Fibroblast of skin of left quadriceps (primary cell): ENCODE measurements around the gene CETP.
"Not testable (repeated sequence)": the region's sequence is repeated elsewhere in the genome, so short reads cannot be mapped to it uniquely, and the experiment has no call there.

Source experiments
- DNase-seq, 2 experiments: peaks; one replicate each; pipeline ENCODE4 v3.0.0-alpha.2; 2013; ENCODE audit warnings: low read depth in 2 of 2

Gene CETP

GRCh38 chr16:56960681-56961281 is 969 bp upstream of the CETP start:
- DNase-seq: no peak

- DNase-seq: no peak
Observed at GRCh38 chr16:56961386-56961785, 364 bp upstream of the CETP start.

DNA sequence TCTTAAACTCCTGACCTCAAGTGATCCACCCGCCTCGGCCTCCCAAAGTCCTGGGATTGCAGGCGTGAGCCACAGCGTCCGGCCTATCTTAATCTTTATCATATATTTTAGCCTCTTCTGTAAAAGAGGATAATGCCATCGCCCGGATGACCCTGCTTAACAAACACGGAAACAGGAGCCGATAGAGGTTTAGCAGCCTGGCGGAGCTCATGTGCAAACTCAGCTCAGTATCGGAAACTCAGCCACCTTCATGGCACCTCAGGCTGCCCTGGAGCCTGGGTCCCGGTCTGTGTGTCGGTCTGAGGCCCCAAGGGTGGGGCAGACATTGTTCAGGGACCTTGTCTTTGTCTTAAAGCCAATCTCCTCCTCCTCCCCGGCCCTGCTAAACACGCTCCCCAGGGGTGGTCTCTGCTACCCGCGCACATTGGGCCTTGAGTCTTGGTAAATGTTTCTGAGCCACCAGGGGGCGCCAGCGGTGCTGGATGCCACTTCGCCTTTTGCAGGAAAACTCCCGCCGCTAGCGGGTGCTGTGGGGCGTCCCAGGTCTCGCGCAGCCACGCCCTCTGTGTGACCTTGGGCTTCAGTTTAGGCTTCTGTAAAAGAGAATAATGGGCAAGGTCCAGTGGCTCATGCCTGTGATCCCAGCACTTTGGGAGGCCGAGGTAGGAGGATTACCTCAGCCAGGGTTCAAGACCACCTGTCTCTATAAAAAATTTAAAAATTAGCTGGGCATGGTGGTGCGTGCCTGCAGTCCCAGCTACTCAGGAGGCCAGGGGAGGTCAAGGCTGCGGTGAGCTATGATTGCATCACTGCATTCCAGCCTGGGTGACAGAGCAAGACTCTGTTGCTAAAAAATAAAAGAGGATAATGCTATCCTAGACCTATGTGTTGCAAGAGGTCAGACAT is 2.7 kb downstream of the CETP start:
- peak in 1 of 2 experiments; percentile 33 for DNase-seq

DNA sequence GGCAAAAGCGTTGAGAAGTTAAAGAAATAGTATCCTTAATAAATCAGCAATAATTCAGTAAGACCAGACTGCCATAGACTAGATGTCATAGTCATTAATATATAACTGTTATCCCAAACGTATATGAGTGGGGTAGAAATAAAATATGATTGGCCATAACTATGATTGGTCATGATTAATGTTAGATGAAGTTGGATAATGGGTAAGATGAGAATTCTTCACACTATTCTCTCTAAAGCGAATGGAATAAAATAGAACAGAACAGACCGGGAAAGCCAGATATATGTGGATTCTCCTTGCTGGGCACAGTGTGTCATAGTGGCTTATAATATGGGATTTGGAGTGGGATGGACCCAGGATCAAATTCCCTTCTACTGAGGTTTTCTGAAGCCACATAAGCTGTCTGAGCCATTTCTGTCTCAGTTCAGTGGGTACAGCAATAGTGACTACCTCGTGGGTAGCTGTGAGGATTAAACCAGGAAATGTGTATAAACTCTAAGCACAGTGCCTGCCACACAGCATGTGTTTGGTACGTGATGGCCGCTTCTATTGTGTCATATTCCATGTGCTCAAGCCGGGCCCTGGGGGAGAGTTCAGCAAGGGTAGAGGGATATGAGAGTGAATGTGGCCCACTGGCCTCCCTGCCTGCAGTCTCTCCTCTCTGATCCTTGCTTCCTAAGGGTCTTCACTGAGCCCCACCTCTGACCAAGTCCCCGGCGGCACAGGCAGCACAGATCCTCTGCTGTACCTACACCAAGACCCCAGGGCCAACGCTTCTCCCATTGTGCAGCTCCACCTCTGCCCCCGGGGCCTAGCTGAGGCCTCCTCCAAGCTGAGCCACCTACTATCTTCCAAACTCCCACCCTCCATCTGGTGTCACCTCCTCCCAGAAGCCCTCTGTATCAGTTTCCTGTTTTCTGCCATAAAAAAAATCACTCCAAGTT is 3.7 kb downstream of the CETP start:
- no peak for DNase-seq

- DNase-seq: no peak
Observed at GRCh38 chr16:56966093-56966475, 4.3 kb downstream of the CETP start.

DNA sequence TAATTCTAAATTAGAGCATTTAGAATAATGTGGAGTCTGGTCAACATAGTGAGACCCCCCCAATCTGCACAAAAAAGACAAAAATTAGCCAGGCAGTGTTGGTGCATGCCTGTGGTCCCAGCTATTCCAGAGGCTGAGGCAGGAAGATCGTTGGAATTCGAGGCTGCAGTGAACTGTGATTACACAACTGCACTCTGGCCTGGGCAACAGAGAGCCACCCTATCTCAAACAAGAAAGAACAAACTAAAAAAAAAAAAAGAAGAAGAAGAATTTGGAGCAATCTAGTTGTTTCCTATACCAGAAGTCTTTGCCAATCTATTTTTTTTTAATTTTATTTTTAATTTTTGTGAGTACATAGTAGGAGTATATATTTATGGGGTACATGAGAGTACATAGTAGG is 6.0 kb downstream of the CETP start:
- DNase-seq: no peak

DNA sequence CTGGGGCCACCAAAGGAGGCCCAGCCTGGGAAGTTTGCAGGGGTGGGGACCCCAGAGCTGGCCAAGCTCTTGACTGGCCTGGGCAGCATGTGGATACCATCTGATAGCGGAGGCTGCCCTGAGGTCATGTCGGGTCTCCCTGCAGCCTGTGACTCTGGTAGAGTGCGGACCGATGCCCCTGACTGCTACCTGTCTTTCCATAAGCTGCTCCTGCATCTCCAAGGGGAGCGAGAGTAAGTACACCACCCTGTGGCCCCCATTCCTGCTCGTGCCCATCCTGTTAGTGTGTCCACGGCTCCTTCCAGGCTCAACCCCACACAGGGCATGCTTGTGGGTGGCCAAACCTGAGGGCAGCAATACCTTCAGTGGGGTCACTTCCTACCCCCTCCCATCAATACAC is 8.0 kb downstream of the CETP start:
- no peak for DNase-seq

- DNase-seq: no peak
Observed at GRCh38 chr16:56970934-56971767, 9.4 kb downstream of the CETP start.

- no peak for DNase-seq
Observed at GRCh38 chr16:56971768-56972043, 10.0 kb downstream of the CETP start.

GRCh38 chr16:56972403-56973293 is 10.9 kb downstream of the CETP start:
- no peak for DNase-seq

- no peak for DNase-seq
Observed at GRCh38 chr16:56973294-56973689, 11.5 kb downstream of the CETP start.

GRCh38 chr16:56973899-56974298 is 12.1 kb downstream of the CETP start:
- DNase-seq: not testable (repeated sequence)

DNA sequence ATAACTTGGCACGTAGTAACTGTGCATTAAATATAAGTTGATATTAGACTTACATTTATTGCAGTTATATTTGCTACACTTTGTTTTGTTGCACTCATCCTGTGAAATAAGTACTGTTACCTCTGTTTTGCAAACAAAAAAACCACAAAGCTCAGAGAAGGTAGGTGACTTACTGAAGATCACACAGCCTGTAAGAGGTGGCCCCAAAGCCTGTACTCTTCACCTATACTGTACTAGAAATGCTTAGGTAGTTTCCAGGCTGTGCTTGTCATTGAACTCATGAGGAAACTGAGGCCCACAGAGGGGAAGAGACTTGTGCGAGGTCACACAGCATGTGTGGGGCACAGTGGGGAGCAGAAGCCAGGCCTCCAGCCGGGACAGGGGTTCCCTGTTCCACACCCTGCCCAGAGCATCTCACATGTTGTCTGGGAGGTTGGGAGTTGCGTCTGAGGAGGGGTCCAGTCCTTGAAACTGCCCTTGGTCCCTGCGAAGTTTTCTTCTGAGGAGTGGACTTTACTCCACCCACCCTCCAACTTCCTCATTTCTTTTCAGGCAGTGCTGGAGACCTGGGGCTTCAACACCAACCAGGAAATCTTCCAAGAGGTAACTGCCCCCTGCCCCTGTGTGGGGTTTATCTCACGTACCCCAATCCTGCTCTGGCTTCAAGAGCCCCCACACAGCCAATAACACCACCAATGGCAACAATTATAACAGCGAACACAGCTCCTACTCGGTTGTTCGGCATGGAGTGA is 13.0 kb downstream of the CETP start:
- no peak for DNase-seq

GRCh38 chr16:56975714-56976113 is 14.0 kb downstream of the CETP start:
- DNase-seq: no peak

GRCh38 chr16:56977216-56977615 is 15.5 kb downstream of the CETP start:
- DNase-seq: no peak

DNA sequence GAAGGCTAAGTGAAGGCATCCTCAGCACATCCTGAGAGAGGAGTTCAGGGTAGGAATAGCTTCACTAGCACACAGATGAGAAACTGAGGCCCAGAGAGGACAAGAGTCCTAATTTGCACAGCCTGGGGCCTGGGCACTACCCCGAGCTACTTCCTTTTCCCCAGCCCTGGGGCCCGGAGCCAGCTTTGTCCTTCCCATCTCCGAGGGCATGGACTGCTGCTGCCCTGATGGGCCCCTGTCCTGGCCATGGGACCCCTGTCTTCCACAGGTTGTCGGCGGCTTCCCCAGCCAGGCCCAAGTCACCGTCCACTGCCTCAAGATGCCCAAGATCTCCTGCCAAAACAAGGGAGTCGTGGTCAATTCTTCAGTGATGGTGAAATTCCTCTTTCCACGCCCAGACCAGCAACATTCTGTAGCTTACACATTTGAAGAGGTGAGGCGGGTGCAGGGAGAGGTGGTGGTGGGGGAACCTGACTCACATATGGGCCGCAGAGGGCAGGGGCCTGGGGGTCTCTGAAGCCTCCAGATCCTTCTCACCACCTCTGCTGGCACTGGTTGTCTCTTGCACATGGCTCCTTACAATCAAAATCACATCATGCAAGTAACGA is 16.2 kb downstream of the CETP start:
- no peak for DNase-seq

DNA sequence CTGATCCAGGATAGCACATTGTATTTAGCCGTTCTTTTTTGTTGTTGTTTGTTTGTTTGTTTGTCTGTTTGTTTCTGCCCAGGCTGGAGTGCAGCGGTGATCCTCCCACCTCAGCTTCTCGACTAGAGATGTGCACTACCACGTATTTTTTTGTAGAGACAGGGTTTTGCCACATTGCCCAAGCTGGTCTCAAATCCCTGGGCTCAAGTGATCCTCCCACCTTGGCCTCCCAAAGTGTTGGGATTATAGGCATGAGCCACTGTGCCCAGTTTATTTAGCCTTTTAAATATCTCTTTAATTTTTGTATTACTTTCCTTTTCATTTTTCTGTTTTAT is 18.4 kb downstream of the CETP start:
- DNase-seq: no peak

DNA sequence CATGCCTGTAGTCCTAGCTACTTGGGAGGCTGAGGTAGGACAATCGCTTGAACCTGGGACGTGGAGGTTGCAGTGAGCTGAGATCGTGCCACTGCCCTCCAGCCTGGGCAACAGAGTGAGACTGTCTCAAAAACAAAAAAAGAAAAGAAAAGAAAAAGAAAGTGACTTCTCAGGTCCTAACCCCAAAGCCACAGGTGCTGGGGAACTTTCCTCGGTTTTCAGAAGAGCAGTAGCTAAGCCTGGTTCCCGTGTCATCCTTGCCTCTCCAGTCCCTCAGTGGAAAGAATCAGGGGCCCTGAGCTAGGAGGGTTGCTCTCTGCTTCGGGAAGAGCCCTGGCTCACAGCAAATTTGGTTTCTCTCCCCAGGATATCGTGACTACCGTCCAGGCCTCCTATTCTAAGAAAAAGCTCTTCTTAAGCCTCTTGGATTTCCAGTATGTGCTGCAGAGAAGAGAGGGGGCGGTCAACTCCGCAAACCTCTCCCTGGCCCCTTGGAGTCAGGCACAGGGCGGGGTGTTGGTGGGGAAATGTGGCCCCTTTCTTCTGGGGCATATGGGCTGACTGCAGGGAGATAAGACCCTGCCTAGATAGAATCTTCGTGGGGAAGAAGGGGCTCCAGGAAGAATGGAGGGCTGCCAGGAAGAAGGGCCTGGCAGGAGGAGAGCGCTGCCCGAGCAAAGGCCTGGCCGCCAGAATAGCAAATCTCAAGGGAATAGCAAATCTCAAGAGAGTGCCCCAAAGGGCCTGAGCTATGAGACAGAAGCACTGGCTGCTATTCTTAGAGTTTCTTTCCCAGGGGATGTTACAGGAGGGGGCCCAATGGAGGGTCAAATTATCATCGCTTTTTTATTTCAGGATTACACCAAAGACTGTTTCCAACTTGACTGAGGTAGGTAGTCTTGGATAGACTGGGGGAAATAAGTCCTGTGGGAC is 19.3 kb downstream of the CETP start:
- no peak for DNase-seq
